GM12892 (cell line): ENCODE results near the gene HEATR9.

Experiments
- POLR2A ChIP-seq: IDR thresholded peaks from 2 replicates; pipeline ENCODE4 v1.6.1; 2011; ENCODE audit warnings: low read depth, low read length, control low read depth
- POLR2AphosphoS5 ChIP-seq: IDR thresholded peaks from 2 replicates; pipeline ENCODE4 v1.6.1; 2011; ENCODE audit warnings: low read depth, low read length, control low read depth
- TAF1 ChIP-seq: IDR thresholded peaks from 2 replicates; pipeline ENCODE4 v1.6.1; 2011; ENCODE audit warnings: low read depth, mild to moderate bottlenecking, control low read depth, low read length, borderline replicate concordance

DNA sequence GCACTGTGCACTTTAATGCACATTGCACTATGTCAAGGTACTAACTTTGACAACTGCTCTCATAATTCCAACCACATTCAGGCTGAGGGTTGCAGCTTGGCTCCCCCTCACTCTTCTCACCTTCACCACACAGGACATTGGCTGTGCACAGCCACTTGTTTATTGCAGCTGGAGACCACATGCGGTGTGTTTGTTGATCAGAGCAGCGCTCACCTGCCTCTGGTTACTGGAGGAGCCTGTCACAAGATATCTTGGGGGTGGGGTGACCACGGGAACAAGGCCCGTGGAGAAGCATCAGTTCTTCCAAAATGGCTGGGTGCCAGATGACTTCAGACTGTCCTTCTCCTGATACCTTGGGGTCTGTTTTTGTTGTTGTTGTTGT, 22.1 kb upstream of the HEATR9 start:
- TF ChIP-seq POLR2AphosphoS5 (no peak), POLR2A (no peak), TAF1 (no peak)
